WI38 (cell line): ENCODE results near the gene SCAMP3.

Source experiments
- H3K4me3 ChIP-seq: 2 replicates; pipeline ENCODE4 v1.5.1; 2011; ENCODE audit warnings: low read depth, mild to moderate bottlenecking, control low read depth, low read length
- CTCF ChIP-seq: IDR thresholded peaks from 2 replicates; pipeline ENCODE4 v1.5.1; 2012; ENCODE audit warnings: low read depth, mild to moderate bottlenecking, control low read depth, low read length

SCAMP3 gene

DNA sequence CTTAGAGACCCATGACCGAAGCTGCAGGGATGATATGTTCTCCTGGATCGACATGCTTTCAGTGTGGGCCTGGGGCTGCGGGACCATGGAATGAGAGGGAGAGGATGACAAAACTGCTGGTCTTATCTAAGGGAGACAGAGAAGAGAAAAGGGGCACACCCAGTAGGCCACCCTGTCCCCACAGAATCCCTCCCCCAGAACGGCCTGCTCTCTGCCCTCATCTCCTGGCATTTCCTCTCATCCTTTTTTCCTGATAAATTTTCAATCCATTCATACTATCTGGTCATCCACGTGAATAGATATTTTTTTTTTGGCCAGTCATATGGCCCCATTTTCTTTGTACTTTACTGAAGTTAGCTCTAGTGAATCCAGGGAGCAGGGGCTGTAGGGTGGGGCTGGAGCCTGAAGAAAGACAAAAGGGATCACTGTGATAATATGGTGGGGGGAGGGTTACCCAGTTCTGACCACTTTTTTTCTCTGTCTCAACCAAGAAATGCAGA lies 39.2 kb upstream of the SCAMP3 start, which contains the start of gene PKLR:
Gene PKLR (minus strand): TSS at position 97 of the 500 bp plus-strand sequence. CDS start 43 bp downstream, at position 54.
- TF ChIP-seq CTCF, result no peak

GRCh38 chr1:155300553-155301329 lies 38.6 kb upstream of the SCAMP3 start:
- H3K4me3 ChIP-seq, result no peak overlapping the region
- no peak for TF ChIP-seq CTCF

More for the DNA sequence above, 39.2 kb upstream of the SCAMP3 start, which contains the start of gene PKLR:
- H3K4me3 ChIP-seq, result no peak within 1 kb of the TSS

- no peak for TF ChIP-seq CTCF
- H3K4me3 ChIP-seq, result no peak overlapping the region
These were observed 37.9 kb upstream of the SCAMP3 start for GRCh38 chr1:155300024-155300423.

- TF ChIP-seq CTCF, result no peak
- no peak overlapping the region for H3K4me3 ChIP-seq
These were observed 35.2 kb upstream of the SCAMP3 start for GRCh38 chr1:155297384-155297783.

- H3K4me3 ChIP-seq, result no peak overlapping the region
- TF ChIP-seq CTCF, result no peak
These were observed 34.5 kb upstream of the SCAMP3 start for GRCh38 chr1:155296661-155297060.

- no peak overlapping the region for H3K4me3 ChIP-seq
- TF ChIP-seq CTCF, result no peak
These were observed 33.7 kb upstream of the SCAMP3 start for GRCh38 chr1:155295942-155296267.

DNA sequence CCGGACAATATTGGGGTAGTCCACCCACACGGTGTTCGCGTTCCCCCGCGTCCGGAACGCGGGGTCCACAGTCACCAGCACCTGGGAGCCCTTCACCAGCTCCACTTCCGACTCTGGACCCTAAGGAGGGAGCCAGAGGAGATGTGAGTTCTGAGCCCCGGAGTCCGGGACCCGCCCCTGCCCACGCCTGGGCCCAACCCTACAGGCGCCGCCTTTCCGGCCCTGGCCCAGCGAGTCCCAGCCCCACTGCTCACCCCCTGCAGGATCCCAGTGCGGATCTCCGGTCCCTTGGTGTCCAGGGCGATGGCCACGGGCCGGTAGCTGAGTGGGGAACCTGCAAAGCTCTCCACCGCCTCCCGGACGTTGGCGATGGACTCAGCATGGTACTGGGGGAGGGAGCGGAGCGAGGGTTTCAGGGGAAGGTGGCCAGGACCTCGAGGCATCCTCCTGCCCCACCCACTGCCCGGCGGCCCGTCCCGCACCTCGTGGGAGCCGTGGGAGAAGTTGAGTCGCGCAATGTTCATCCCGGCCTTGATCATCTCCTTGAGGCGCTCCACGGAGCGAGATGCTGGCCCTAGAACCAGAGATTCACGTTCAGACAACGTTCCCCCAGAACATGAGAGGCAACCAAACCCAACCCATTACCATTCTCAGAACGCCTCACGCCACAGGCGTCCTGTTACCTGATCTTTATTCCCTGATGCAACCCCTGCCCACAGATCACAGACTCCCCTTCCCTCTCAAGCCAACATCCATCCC lies 33.2 kb upstream of the SCAMP3 start:
- no peak for TF ChIP-seq CTCF
- no peak overlapping the region for H3K4me3 ChIP-seq
